Stimulated activated CD4-positive, alpha-beta T cell treated with anti-CD3 and anti-CD28 coated beads, Interleukin-15, amount 100 ng/mL, for 48 hours (primary cell): ENCODE results near the gene APC2.
"Not testable (repeated sequence)": the region's sequence is repeated elsewhere in the genome, so short reads cannot be mapped to it uniquely, and the experiment has no call there.

Experiments used
- DNase-seq, 2 donors: peaks; one replicate each; pipeline ENCODE4 v3.0.0-alpha.2; 2020; ENCODE audit warnings: low read depth in 2 of 2

APC2 gene

GRCh38 chr19:1495051-1495798 is 45.3 kb downstream of the APC2 start:
- DNase-seq: no peak

- no peak for DNase-seq
These were observed 46.1 kb downstream of the APC2 start for GRCh38 chr19:1495799-1496713.

- DNase-seq: no peak
These were observed 47.0 kb downstream of the APC2 start for GRCh38 chr19:1496714-1497577.

GRCh38 chr19:1497578-1498235 is 47.8 kb downstream of the APC2 start:
- DNase-seq: no peak

- not testable (repeated sequence) for DNase-seq
These were observed 49.3 kb downstream of the APC2 start for GRCh38 chr19:1499231-1499630.

GRCh38 chr19:1501200-1501595 is 51.3 kb downstream of the APC2 start:
- no peak for DNase-seq

- no peak for DNase-seq
These were observed 52.6 kb downstream of the APC2 start for GRCh38 chr19:1502433-1503088.

GRCh38 chr19:1503089-1503924 is 53.4 kb downstream of the APC2 start:
- DNase-seq: peak; percentile 57 to 75

GRCh38 chr19:1503925-1504773 is 54.2 kb downstream of the APC2 start:
- no peak for DNase-seq

GRCh38 chr19:1505012-1505411 is 55.1 kb downstream of the APC2 start:
- DNase-seq: no peak

GRCh38 chr19:1505991-1506881 is 56.3 kb downstream of the APC2 start:
- DNase-seq: no peak

- no peak for DNase-seq
These were observed 57.3 kb downstream of the APC2 start for GRCh38 chr19:1507192-1507660.

GRCh38 chr19:1507763-1508506 is 58.0 kb downstream of the APC2 start:
- DNase-seq: peak; percentile 89

GRCh38 chr19:1508507-1508856 is 58.6 kb downstream of the APC2 start:
- no peak for DNase-seq

GRCh38 chr19:1509602-1510441 is 59.9 kb downstream of the APC2 start:
- no peak for DNase-seq

- DNase-seq: no peak
These were observed 60.5 kb downstream of the APC2 start for GRCh38 chr19:1510442-1510806.
